AG04449 (cell line): ENCODE results near the gene NDUFB7.

ENCODE experiments used
- CTCF ChIA-PET: fragments of 350-600 bp; formaldehyde crosslinking; extraction: SDS; loops from one replicate; lab custom pipeline; 2021; ENCODE audit warnings: antibody characterized with exemption; lab: Yijun Ruan, JAX
- POLR2A ChIA-PET: fragments of 400-600, 350-600 bp; formaldehyde crosslinking; extraction: SDS; loops from one replicate; lab custom pipeline; 2020; ENCODE audit warnings: antibody characterized with exemption, inconsistent platforms; lab: Yijun Ruan, JAX
- DNase-seq: peaks from one replicate; pipeline ENCODE4 v3.0.0-alpha.2; 2010; ENCODE audit warnings: low read depth, low spot score
- H3K4me3 ChIP-seq: 2 replicates; pipeline ENCODE4 v1.5.1; 2011; ENCODE audit warnings: low read depth, mild to moderate bottlenecking, control low read depth, low read length
- TF ChIP-seq, protein P1 (sequence below): IDR thresholded peaks from one replicate; pipeline ENCODE4 v1.5.1; 2011; ENCODE audit warnings: mild to moderate bottlenecking, moderate library complexity, low read length, control low read depth, inconsistent platforms; ENCODE audit not compliant: insufficient read depth; ENCODE audit errors: missing control alignments

NDUFB7 gene

DNA sequence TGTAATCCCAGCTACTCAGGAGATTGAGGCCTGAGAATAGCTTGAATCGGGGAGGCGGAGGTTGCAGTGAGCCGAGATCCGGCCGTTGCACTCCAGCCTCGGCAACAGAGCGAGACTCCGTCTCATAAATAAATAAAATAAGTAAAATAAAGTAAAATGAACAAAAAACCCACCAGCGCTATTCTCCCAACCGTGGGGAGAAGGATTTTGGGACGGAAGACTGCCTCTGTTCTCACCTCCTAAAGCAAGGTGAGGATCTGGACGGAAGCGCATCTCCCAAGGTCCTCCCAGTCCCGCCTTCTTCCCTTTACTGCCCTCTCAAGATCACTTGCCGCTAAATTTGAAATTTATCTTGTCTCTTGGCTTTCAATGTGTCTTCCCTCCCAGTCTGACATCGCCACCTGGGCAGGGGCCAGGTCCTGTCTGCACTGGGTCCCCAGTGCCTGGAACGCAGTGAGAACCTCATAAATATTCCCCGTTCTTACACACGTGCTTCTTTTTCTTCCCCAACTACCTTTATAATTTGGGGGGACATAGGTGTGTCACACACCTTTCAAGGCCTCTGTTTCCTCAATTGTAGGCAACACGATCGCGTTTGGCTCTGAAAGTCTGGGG is 52.5 kb downstream of the NDUFB7 start:
- POLR2A ChIA-PET = no interaction called here
- no peak for DNase-seq
- CTCF ChIA-PET = interaction anchor here (0.8 to 1.6 kb wide), 3 partner anchors 8 to 16 kb away, joined by 3 to 4 read pairs (median 3); no protein-coding TSS in a partner anchor
- TF ChIP-seq, protein P1, sequence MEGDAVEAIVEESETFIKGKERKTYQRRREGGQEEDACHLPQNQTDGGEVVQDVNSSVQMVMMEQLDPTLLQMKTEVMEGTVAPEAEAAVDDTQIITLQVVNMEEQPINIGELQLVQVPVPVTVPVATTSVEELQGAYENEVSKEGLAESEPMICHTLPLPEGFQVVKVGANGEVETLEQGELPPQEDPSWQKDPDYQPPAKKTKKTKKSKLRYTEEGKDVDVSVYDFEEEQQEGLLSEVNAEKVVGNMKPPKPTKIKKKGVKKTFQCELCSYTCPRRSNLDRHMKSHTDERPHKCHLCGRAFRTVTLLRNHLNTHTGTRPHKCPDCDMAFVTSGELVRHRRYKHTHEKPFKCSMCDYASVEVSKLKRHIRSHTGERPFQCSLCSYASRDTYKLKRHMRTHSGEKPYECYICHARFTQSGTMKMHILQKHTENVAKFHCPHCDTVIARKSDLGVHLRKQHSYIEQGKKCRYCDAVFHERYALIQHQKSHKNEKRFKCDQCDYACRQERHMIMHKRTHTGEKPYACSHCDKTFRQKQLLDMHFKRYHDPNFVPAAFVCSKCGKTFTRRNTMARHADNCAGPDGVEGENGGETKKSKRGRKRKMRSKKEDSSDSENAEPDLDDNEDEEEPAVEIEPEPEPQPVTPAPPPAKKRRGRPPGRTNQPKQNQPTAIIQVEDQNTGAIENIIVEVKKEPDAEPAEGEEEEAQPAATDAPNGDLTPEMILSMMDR = no peak
- no peak overlapping the region for H3K4me3 ChIP-seq

DNA sequence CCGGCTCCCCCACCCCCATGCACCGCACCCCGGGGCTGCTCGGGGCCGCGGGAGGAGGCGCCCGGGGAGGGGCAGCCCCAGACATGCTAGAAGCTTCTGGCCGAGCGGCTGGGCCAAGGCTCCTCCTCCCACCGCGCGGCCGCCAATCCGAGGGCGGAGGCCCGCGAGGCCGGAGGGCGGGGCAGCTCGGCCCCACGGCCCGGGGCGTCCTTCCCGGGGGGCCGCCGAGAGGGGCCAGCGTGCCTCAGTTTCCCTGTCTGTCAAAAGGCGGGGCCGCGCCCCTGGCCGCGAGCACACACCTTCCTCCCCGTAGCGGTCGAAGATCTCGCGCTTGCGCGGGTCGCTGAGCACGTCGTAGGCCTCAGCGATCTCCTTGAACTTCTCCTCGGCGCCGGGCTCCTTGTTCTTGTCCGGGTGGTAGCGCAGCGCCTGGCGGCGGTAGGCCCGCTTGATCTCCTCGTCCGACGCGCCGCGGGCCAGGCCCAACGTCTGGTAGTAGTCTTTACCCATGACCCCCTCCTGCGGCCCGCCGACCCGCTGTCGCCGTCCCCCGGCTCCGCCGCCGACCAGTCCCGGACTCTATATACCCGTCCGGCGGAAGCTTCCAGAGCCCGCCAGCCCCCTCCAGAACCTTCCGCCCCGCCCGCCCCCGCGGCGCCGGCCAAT is 53.9 kb downstream of the NDUFB7 start, which contains the start of gene DNAJB1:
Gene DNAJB1 (minus strand): TSS at position 558 of the 666 bp plus-strand sequence. CDS start 48 bp downstream, at position 510.
- POLR2A ChIA-PET = interaction anchor here (0.5 to 2.6 kb wide), 21 partner anchors 8 to 465 kb away, joined by 3 to 34 read pairs (median 3); partner anchors contain the start of genes ADGRE5, DDX39A, GIPC1 and NDUFB7
- no peak for DNase-seq
- H3K4me3 ChIP-seq = peak within 1 kb of the TSS; percentile 96
- CTCF ChIA-PET = interaction anchor here (1.0 to 1.6 kb wide), 3 partner anchors 10 to 38 kb away, joined by 3 to 4 read pairs (median 4); no protein-coding TSS in a partner anchor
- TF ChIP-seq, protein P1 = no peak

GRCh38 chr19:14517446-14517839 is 54.4 kb downstream of the NDUFB7 start:
- ChIA-PET CTCF (interaction anchor here (1.0 to 1.2 kb wide), 2 partner anchors 37 to 39 kb away, joined by 3 to 4 read pairs; no protein-coding TSS in a partner anchor), POLR2A (interaction anchor here (1.0 to 2.6 kb wide), 13 partner anchors 8 to 136 kb away, joined by 3 to 34 read pairs (median 5); partner anchors contain the start of genes ADGRE5, DDX39A, GIPC1 and PTGER1)
- TF ChIP-seq, protein P1 = no peak
- H3K4me3 ChIP-seq = peak overlapping the region; percentile 96
- DNase-seq = no peak

GRCh38 chr19:14516746-14517438 is 55.0 kb downstream of the NDUFB7 start:
- ChIA-PET POLR2A (interaction anchor here (0.6 to 2.6 kb wide), 7 partner anchors 7 to 47 kb away, joined by 3 to 34 read pairs (median 6); partner anchors contain the start of genes GIPC1 and PTGER1), CTCF (interaction anchor here (1.4 to 2.0 kb wide), 2 partner anchors 12 to 31 kb away, joined by 3 to 13 read pairs; no protein-coding TSS in a partner anchor)
- no peak for DNase-seq
- TF ChIP-seq, protein P1 = no peak
- peak overlapping the region; percentile 96 for H3K4me3 ChIP-seq
